GM18511 (cell line): Measurements from ENCODE around the gene BLOC1S6.

Experiments
- ATAC-seq: cut with Tn5 transposase; IDR thresholded peaks from one replicate; pipeline ENCODE4 v1.9.1; 2021; ENCODE audit warnings: mild to moderate bottlenecking, moderate library complexity; ENCODE audit not compliant: unreplicated experiment

The BLOC1S6 gene

GRCh38 chr15:45587095-45587862 lies at the start of gene BLOC1S6:
Gene BLOC1S6 (plus strand): TSS chr15:45587379. CDS start chr15:45587444, 65 bp downstream.
- peak; percentile 86 for ATAC-seq

GRCh38 chr15:45539680-45540079 lies 47.5 kb upstream of the BLOC1S6 start:
- no peak for ATAC-seq

GRCh38 chr15:45540531-45540930 lies 46.6 kb upstream of the BLOC1S6 start:
- ATAC-seq: no peak

GRCh38 chr15:45543051-45543450 lies 44.1 kb upstream of the BLOC1S6 start:
- no peak for ATAC-seq

GRCh38 chr15:45544266-45545023 lies 42.7 kb upstream of the BLOC1S6 start:
- ATAC-seq: peak; percentile 81

- no peak for ATAC-seq
Measured at GRCh38 chr15:45546789-45547188, 40.4 kb upstream of the BLOC1S6 start.

GRCh38 chr15:45548753-45549520 lies 38.2 kb upstream of the BLOC1S6 start:
- ATAC-seq: no peak

GRCh38 chr15:45549541-45550220 lies 37.5 kb upstream of the BLOC1S6 start:
- ATAC-seq: no peak

- no peak for ATAC-seq
Measured at GRCh38 chr15:45550436-45550835, 36.7 kb upstream of the BLOC1S6 start.

GRCh38 chr15:45551676-45552075 lies 35.5 kb upstream of the BLOC1S6 start:
- ATAC-seq: no peak

GRCh38 chr15:45555934-45556608 lies 31.1 kb upstream of the BLOC1S6 start:
- ATAC-seq: peak; percentile 76

GRCh38 chr15:45572617-45573016 lies 14.6 kb upstream of the BLOC1S6 start:
- ATAC-seq: no peak

GRCh38 chr15:45573961-45574629 lies 13.1 kb upstream of the BLOC1S6 start:
- ATAC-seq: no peak

- ATAC-seq: no peak
Measured at GRCh38 chr15:45581919-45582318, 5.3 kb upstream of the BLOC1S6 start.

- no peak for ATAC-seq
Measured at GRCh38 chr15:45583731-45584639, 3.2 kb upstream of the BLOC1S6 start.

- no peak for ATAC-seq
Measured at GRCh38 chr15:45585069-45585791, 1.9 kb upstream of the BLOC1S6 start.

- no peak for ATAC-seq
Measured at GRCh38 chr15:45586125-45586524, 1.1 kb upstream of the BLOC1S6 start.

GRCh38 chr15:45586601-45587094 lies 531 bp upstream of the BLOC1S6 start:
- peak; percentile 8 for ATAC-seq
